IMR-90 (cell line): ENCODE results near the gene GPI.

Experiments
- MAFK ChIP-seq: IDR thresholded peaks from 2 replicates; pipeline ENCODE4 v1.6.1; 2012; ENCODE audit warnings: low read depth, low read length, improper control_type of control experiment
- MXI1 ChIP-seq: IDR thresholded peaks from 2 replicates; pipeline ENCODE4 v1.6.1; 2012; ENCODE audit warnings: low read depth, mild to moderate bottlenecking, low read length, moderate library complexity, borderline replicate concordance
- POLR2A ChIP-seq: IDR thresholded peaks from 2 replicates; pipeline ENCODE4 v1.6.1; 2012; ENCODE audit warnings: mild to moderate bottlenecking, low read depth, low read length
- RFX5 ChIP-seq: IDR thresholded peaks from 2 replicates; pipeline ENCODE4 v1.8.0; 2012; ENCODE audit warnings: low read depth, mild to moderate bottlenecking, low read length, moderate library complexity
- SMC3 ChIP-seq: fragments of 150-350 bp; IDR thresholded peaks from 2 replicates; pipeline ENCODE4 v1.6.1; 2016; ENCODE audit warnings: low read depth, mild to moderate bottlenecking, antibody characterized with exemption, low read length, moderate library complexity
- TF ChIP-seq, protein P1 (sequence below): conservative IDR thresholded peaks from 2 replicates; pipeline ENCODE4 v1.5.1; 2012; ENCODE audit warnings: mild to moderate bottlenecking, low read depth, low read length, improper control_type of control experiment

DNA sequence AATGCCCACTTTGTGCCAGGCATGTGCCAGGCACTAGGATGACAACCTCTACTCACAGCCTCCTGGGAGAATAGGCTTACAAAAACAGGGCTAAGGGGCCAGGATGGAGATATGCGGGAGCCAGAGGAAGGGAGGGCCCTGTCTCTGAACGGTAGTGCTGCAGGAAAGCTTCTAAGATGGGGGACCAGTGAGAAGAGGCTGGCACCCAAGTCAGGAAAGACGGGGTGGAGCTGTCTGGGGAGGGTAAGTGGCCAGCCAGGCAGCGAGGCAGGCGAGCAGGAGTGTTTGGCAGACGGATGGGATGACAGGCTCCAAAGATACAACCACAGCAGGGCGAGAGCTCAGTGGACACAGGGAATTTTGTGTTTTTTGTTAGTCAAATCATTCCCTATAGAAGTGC lies 44.7 kb upstream of the GPI start:
- TF ChIP-seq POLR2A (no peak), MAFK (no peak), MXI1 (no peak), SMC3 (no peak), RFX5 (no peak)
- TF ChIP-seq, protein P1, sequence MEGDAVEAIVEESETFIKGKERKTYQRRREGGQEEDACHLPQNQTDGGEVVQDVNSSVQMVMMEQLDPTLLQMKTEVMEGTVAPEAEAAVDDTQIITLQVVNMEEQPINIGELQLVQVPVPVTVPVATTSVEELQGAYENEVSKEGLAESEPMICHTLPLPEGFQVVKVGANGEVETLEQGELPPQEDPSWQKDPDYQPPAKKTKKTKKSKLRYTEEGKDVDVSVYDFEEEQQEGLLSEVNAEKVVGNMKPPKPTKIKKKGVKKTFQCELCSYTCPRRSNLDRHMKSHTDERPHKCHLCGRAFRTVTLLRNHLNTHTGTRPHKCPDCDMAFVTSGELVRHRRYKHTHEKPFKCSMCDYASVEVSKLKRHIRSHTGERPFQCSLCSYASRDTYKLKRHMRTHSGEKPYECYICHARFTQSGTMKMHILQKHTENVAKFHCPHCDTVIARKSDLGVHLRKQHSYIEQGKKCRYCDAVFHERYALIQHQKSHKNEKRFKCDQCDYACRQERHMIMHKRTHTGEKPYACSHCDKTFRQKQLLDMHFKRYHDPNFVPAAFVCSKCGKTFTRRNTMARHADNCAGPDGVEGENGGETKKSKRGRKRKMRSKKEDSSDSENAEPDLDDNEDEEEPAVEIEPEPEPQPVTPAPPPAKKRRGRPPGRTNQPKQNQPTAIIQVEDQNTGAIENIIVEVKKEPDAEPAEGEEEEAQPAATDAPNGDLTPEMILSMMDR = no peak
